ENCODE data around the gene SNED1.

The SNED1 gene

GRCh38 chr2:240995041-240996021, 3.1 kb upstream of the SNED1 start:
- TF ChIP-seq, protein P1, sequence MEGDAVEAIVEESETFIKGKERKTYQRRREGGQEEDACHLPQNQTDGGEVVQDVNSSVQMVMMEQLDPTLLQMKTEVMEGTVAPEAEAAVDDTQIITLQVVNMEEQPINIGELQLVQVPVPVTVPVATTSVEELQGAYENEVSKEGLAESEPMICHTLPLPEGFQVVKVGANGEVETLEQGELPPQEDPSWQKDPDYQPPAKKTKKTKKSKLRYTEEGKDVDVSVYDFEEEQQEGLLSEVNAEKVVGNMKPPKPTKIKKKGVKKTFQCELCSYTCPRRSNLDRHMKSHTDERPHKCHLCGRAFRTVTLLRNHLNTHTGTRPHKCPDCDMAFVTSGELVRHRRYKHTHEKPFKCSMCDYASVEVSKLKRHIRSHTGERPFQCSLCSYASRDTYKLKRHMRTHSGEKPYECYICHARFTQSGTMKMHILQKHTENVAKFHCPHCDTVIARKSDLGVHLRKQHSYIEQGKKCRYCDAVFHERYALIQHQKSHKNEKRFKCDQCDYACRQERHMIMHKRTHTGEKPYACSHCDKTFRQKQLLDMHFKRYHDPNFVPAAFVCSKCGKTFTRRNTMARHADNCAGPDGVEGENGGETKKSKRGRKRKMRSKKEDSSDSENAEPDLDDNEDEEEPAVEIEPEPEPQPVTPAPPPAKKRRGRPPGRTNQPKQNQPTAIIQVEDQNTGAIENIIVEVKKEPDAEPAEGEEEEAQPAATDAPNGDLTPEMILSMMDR (IDR thresholded peaks at IDR 0.05; ENCODE audit: control insufficient read depth, insufficient read depth, low read depth, low read length, missing control alignments): no peak
- no peak overlapping the region for H3K4me3 ChIP-seq (ENCODE audit: control insufficient read depth, low read depth, low read length)
- DNase-seq (ENCODE audit: low read depth): no peak

DNA sequence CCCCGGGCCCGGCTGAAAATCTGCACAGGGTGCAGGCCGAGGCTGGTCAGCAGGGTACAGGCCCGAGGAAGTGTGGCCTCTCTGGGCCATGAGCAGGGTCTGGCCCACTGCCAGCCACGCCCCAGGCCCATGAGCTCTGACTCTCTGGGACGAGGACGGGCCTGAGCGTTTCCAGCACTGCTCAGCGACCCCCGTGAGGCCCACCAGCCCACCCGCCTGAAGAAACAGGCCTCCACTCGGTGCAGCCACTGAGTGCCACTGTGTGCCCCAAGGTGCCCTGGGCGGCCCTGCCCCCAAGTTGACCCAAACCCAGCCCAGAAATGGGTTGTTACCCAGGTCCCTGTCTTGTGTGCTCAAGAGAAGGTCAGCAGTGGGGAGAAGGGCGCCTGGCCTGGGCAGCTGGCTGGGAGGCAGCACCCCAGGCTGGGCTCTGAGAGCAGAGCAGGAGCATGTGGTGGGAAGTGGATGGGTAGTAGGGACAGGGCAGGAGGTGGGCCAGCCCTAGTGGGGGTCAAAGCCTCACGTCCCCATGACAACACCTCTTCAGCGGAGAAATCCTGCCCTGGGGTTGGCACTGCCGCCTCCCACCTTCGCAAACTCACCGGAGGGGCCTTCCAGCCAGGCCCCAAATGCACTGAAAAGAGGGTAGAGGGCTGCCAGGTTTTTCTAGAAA, 2.1 kb upstream of the SNED1 start:
- DNase-seq (ENCODE audit: low read depth): no peak
- TF ChIP-seq, protein P1 (IDR thresholded peaks at IDR 0.05; ENCODE audit: control insufficient read depth, insufficient read depth, low read depth, low read length, missing control alignments): no peak
- H3K4me3 ChIP-seq (ENCODE audit: control insufficient read depth, low read depth, low read length): no peak overlapping the region

GRCh38 chr2:240996834-240997140, 1.6 kb upstream of the SNED1 start:
- TF ChIP-seq, protein P1 (IDR thresholded peaks at IDR 0.05; ENCODE audit: control insufficient read depth, insufficient read depth, low read depth, low read length, missing control alignments): no peak
- DNase-seq (ENCODE audit: low read depth): no peak
- H3K4me3 ChIP-seq (ENCODE audit: control insufficient read depth, low read depth, low read length): no peak overlapping the region

- no peak overlapping the region for H3K4me3 ChIP-seq (ENCODE audit: control insufficient read depth, low read depth, low read length)
- TF ChIP-seq, protein P1 (IDR thresholded peaks at IDR 0.05; ENCODE audit: control insufficient read depth, insufficient read depth, low read depth, low read length, missing control alignments): no peak
These were observed 1.1 kb upstream of the SNED1 start for GRCh38 chr2:240997141-240997855.

GRCh38 chr2:240998706-240998994, 232 bp downstream of the SNED1 start:
- TF ChIP-seq, protein P1 (IDR thresholded peaks at IDR 0.05; ENCODE audit: control insufficient read depth, insufficient read depth, low read depth, low read length, missing control alignments): no peak
- H3K4me3 ChIP-seq (ENCODE audit: control insufficient read depth, low read depth, low read length): peak overlapping the region; percentile 70
- no peak for DNase-seq (ENCODE audit: low read depth)

More at GRCh38 chr2:240997141-240997855, 1.1 kb upstream of the SNED1 start:
- no peak for DNase-seq (ENCODE audit: low read depth)

- TF ChIP-seq, protein P1 (IDR thresholded peaks at IDR 0.05; ENCODE audit: control insufficient read depth, insufficient read depth, low read depth, low read length, missing control alignments): no peak
- H3K4me3 ChIP-seq (ENCODE audit: control insufficient read depth, low read depth, low read length): peak overlapping the region; percentile 70
- DNase-seq (ENCODE audit: low read depth): no peak
These were observed 775 bp downstream of the SNED1 start for GRCh38 chr2:240998995-240999791.

Data from AG09309 (cell line).